Mucosa of descending colon (tissue), 3 donors: ENCODE results near the gene CDH15. TPM values are rescaled to one million over a fixed set of nuclear protein-coding genes. Genes with fewer than 3 reads are reported as not detected.
A peak's percentile ranks its signal among the peaks of the same experiment; 100 is the strongest.

ENCODE experiments used
- ATAC-seq: fragments of 200-7000 bp; cut with Tn5 transposase; one replicate; pipeline ENCODE4 v1.9.1; 2020; ENCODE audit warnings: mild to moderate bottlenecking, moderate library complexity
- DNase-seq, 3 donors: peaks; one replicate each; pipeline ENCODE4 v3.0.0-alpha.2; 2020
- H3K36me3 ChIP-seq: fragments of 200-600 bp; one replicate; pipeline ENCODE4 v1.8.0; 2021; ENCODE audit warnings: low read depth, mild to moderate bottlenecking
- H3K4me1 ChIP-seq: fragments of 200-600 bp; one replicate; pipeline ENCODE4 v1.8.0; 2021; ENCODE audit warnings: low read depth, mild to moderate bottlenecking
- H3K4me3 ChIP-seq: fragments of 200-600 bp; one replicate; pipeline ENCODE4 v1.8.0; 2021; ENCODE audit warnings: mild to moderate bottlenecking
- H3K9me3 ChIP-seq: fragments of 200-600 bp; one replicate; pipeline ENCODE4 v1.8.0; 2021; ENCODE audit warnings: mild to moderate bottlenecking
- intact Hi-C, 2 donors: fragments of 100-400 bp; cut with DNase I in 1 of 2; cut with micrococcal nuclease in 1 of 2; formaldehyde crosslinking; loops; one replicate each; pipeline versions ENCODE4 v1.11.0 to v1.11.1; 2022; cut with DNase I, micrococcal nuclease
- total RNA-seq, 3 donors: library from RNA; stranded (reverse); fragmentation: NEBNext Ultra II Directional in 2 of 3; extraction: Animal tissue kit (Norgen Biotek cat#: 25700) in 2 of 3; gene quantifications; one replicate each; pipeline versions ENCODE4 v1.2.1 to v1.2.4, GENCODE V29; 2021 to 2023
- TF ChIP-seq, protein P1 (sequence below): fragments of 200-600 bp; IDR thresholded peaks from one replicate; pipeline ENCODE4 v1.8.0; 2022; ENCODE audit warnings: antibody characterized with exemption, mild to moderate bottlenecking
- donor health status: DM: no; HTN: no; CAD: no; lungs with moderate emphysema.
- donor health status: DM: no; HTN: no; CAD: no.
- donor health status: DM: no; HTN: yes; CAD: no.

The CDH15 gene
- total RNA-seq, 3 donors from 2014 or later, result not detected

DNA sequence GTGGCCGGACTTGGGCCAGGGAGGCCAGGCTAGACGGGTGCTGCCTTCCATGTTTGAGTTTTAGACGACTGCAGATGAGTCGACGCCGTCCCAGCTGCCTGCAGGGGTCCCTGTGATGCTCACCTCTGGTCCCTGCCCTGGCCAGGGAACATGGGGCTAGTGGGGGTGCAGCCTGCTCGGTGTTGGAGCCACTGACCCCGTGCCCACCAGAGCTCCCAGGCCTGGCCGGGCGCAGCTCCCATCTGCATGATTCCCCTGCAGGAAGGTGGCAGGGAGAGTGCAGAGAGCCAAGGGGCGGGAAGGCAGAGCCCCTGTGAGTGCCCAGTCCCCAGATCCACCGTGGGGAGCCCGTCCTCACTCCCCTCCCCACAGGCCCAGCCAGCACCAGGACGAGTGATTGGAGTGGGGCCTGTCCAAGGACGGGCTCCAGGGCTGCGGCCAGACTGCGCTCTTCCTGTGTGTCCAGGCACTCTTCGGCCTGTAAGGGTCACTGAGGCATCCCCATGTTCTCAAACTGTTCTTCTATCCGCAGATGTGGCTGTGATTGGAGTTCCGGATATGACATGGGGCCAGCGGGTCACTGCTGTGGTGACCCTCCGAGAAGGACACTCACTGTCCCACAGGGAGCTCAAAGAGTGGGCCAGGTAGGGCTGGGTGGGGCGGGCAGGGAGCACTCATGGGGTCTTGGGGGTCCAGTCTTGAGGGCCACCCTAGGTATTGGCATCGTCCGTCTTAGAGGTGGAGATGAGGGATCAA is 26.0 kb upstream of the CDH15 start:
- TF ChIP-seq, protein P1, sequence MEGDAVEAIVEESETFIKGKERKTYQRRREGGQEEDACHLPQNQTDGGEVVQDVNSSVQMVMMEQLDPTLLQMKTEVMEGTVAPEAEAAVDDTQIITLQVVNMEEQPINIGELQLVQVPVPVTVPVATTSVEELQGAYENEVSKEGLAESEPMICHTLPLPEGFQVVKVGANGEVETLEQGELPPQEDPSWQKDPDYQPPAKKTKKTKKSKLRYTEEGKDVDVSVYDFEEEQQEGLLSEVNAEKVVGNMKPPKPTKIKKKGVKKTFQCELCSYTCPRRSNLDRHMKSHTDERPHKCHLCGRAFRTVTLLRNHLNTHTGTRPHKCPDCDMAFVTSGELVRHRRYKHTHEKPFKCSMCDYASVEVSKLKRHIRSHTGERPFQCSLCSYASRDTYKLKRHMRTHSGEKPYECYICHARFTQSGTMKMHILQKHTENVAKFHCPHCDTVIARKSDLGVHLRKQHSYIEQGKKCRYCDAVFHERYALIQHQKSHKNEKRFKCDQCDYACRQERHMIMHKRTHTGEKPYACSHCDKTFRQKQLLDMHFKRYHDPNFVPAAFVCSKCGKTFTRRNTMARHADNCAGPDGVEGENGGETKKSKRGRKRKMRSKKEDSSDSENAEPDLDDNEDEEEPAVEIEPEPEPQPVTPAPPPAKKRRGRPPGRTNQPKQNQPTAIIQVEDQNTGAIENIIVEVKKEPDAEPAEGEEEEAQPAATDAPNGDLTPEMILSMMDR, result no peak
- H3K9me3 ChIP-seq, result peaks cover 3% of the 10 kb centered on the region
- ATAC-seq (no peak), DNase-seq (peak in 2 of 3 donors; percentile 12 to 48)
- intact Hi-C loops, result no loop called here
- no peaks in the 10 kb centered on the region for H3K4me1 ChIP-seq
- H3K4me3 ChIP-seq, result no peak overlapping the region
- H3K36me3 ChIP-seq, result no peaks in the 10 kb centered on the region

DNA sequence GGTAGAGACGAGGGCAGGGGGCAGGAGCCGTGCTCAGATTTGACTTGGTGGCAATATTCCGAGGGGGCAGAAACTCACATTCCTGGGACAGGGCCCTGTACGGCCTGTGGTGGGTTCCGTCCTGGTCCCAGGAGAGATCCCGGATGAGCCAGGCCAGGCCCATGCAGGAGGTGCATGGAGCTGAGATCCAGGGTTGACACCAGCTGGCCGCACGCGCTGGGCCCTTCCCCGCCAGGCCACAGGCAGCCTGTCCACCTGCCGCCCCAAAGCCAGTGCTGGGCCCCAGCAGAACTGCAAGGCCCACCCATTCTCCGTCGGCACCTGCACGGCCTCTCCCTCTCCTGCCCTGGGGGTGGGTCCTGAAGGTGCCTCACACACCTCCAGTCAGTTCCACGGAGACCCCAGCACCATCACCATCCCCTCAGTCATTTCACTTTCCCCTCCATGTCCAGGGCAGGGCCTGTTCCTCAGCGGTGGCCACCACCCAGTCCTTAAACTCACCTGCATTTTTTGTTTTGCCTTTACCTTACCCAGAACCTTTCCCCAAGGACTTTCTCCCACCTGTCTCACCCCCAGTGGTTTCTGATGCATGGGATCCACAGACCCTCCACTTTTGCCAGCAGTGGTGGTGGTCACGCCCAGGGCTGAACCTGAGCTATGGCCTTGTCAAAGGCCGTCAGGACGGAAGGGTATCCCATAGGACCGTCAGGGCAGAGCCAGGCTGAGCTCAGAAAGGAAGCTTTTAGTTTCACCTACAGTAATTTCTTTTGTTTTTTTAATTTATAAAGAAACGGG is 25.1 kb upstream of the CDH15 start:
- no peaks in the 10 kb centered on the region for H3K36me3 ChIP-seq
- H3K9me3 ChIP-seq, result peaks cover 3% of the 10 kb centered on the region
- TF ChIP-seq, protein P1, result no peak
- no peak overlapping the region for H3K4me3 ChIP-seq
- ATAC-seq (no peak), DNase-seq (peak in 2 of 3 donors; percentile 14 to 33)
- intact Hi-C loops, result no loop called here
- no peaks in the 10 kb centered on the region for H3K4me1 ChIP-seq

DNA sequence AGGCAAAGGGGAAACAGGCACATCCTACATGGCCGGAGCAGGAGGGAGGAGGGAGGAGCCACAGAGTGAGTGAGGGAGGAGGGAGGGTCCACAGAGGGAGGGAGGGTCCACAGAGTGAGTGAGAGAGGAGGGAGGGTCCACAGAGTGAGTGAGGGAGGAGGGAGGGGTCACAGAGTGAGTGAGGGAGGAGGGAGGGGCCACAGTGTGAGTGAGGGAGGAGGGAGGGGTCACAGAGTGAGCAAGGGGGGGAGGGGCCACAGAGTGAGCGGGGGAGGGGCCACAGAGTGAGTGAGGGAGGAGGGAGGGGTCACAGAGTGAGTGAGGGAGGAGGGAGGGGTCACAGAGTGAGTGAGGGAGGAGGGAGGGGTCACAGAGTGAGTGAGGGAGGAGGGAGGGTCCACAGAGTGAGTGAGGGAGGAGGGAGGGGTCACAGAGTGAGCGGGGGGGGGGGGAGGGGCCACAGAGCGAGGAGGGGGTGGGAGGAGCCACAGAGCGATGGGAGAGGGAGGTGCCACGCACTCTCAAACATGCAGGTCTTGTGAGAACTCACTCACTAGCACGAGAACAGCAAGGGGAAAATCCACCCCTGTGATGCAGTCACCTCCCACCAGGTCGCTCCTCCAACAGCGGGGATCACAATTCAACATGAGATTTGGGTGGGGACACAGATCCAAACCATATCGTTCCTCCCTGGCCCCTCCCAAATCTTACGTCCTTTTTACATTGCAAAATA is 24.3 kb upstream of the CDH15 start:
- no peak overlapping the region for H3K4me3 ChIP-seq
- TF ChIP-seq, protein P1, result no peak
- ATAC-seq (no peak), DNase-seq (peak in 2 of 3 donors; percentile 8 to 13)
- intact Hi-C loops, result no loop called here
- no peaks in the 10 kb centered on the region for H3K4me1 ChIP-seq
- H3K36me3 ChIP-seq, result no peaks in the 10 kb centered on the region
- peaks cover 3% of the 10 kb centered on the region for H3K9me3 ChIP-seq

DNA sequence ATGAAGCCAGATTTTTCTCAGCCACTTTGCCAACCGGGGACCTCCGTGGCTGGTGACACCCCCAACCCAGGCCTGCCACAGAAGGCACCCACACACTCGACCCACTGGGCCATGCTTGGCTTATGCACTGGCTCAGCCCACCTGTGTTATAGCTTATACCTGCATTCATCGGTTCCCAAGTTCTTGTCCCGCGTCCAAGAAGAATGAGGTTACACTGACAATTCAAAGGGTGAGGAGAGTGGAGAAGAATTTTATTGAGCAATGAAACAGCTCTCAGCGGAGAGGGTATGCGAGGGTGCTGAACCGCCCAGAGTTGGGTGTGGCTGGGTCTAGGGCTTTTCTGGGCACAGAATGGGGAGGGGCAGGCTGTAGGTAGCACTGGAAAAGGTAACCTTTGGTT is 22.2 kb upstream of the CDH15 start:
- Histone ChIP-seq H3K4me3 (no peak overlapping the region), H3K36me3 (no peaks in the 10 kb centered on the region), H3K4me1 (no peaks in the 10 kb centered on the region), H3K9me3 (no peaks in the 10 kb centered on the region)
- TF ChIP-seq, protein P1, result no peak
- ATAC-seq (no peak), DNase-seq (peak in 2 of 3 donors; percentile 11 to 14)
- intact Hi-C loops, result no loop called here

DNA sequence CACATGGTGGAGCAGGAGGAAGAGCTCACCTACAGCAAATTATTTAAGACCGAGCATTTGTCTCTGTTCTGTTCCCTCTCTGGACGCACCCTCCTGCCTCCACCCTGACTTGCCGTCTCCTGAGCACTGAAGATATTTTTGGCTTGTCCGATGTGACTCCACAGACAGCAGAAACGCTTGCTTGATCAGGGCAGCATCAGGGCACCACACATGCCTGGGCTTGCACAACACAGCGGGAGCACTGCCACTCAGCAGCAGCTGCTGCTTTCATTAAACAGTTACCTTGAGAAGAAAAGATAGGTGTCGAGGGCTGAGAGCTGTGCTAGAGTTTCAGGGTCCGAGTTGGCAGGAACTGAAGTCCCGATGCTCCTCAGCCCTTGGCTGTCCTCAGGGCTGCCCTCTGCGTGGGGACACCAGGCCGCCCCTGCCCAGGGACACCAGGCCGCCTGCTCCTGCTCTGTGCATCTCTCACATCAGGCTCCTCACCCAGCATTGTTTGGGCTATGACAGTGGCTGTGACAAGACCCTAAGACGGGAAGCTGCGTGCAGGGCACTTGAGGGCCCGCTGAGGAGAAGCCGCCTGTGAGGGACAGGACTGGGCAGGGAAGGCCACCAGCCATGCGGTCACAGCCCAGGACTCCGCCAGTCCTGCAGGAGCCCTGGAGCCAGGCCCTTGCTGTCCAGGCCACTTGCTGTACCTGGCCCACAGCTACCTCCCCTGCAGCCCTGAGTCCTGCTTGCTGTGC is 21.3 kb upstream of the CDH15 start:
- H3K9me3 ChIP-seq, result no peaks in the 10 kb centered on the region
- H3K4me3 ChIP-seq, result no peak overlapping the region
- ATAC-seq (no peak), DNase-seq (peak in 2 of 3 donors; percentile 18 to 41)
- intact Hi-C loops, result no loop called here
- no peaks in the 10 kb centered on the region for H3K36me3 ChIP-seq
- TF ChIP-seq, protein P1, result no peak
- H3K4me1 ChIP-seq, result peaks cover 5% of the 10 kb centered on the region
